GM06990 (cell line): ENCODE results near the gene KRTAP29-1.

ENCODE experiments used
- DNase-seq: peaks from one replicate; pipeline ENCODE4 v3.0.0-alpha.2; 2011; ENCODE audit not compliant: insufficient read length; ENCODE audit errors: extremely low read depth
- H3K27me3 ChIP-seq: replicated peaks from 2 replicates; pipeline ENCODE4 v1.6.0; 2011; ENCODE audit warnings: low read length; ENCODE audit not compliant: control insufficient read depth, insufficient read depth
- H3K36me3 ChIP-seq: 2 replicates; pipeline ENCODE4 v1.5.1; 2011; ENCODE audit warnings: low read length; ENCODE audit not compliant: control insufficient read depth, insufficient read depth
- H3K4me3 ChIP-seq: replicated peaks from 2 replicates; pipeline ENCODE4 v1.5.1; 2011; ENCODE audit warnings: low read depth, mild to moderate bottlenecking, control low read depth, low read length
- TF ChIP-seq, protein P1 (sequence below): IDR thresholded peaks from 2 replicates; pipeline ENCODE4 v1.5.1; 2011; ENCODE audit warnings: low read length, control low read depth, mild to moderate bottlenecking, inconsistent platforms; ENCODE audit not compliant: insufficient read depth, poor library complexity, severe bottlenecking

Gene KRTAP29-1

DNA sequence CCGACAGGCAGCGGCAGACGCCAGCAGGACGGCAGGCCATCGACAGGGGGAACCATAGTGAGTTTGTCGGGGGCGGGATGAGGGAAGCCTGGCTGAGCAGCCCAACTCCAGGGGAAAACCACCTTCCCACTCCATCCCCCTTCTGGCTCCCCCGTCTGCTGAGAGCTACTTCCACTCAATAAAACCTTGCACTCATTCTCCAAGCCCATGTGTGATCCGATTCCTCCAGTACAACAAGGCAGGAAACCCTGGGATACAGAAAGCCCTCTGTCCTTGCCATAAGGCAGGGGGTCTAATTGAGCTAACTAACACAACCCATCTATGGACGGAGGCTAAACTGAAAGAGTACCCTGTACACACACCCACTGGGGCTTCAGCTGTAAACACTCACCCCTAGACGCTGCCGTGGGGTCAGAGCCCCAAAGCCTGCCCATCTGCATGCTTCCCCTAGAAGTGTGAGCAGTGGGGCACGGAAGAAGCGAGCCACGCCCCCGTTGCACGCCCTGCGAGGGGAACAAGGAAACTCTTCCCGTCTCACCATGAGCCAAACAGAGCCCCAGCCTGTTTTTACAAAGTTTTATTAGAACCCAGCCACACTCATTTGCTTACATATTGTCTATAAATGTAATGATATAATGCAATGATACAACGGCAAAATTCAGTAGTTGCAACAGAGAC lies 4.1 kb downstream of the KRTAP29-1 start:
- Histone ChIP-seq H3K36me3 (no peaks in the 10 kb centered on the region), H3K4me3 (no peak overlapping the region), H3K27me3 (no peaks in the 10 kb centered on the region)
- TF ChIP-seq, protein P1, sequence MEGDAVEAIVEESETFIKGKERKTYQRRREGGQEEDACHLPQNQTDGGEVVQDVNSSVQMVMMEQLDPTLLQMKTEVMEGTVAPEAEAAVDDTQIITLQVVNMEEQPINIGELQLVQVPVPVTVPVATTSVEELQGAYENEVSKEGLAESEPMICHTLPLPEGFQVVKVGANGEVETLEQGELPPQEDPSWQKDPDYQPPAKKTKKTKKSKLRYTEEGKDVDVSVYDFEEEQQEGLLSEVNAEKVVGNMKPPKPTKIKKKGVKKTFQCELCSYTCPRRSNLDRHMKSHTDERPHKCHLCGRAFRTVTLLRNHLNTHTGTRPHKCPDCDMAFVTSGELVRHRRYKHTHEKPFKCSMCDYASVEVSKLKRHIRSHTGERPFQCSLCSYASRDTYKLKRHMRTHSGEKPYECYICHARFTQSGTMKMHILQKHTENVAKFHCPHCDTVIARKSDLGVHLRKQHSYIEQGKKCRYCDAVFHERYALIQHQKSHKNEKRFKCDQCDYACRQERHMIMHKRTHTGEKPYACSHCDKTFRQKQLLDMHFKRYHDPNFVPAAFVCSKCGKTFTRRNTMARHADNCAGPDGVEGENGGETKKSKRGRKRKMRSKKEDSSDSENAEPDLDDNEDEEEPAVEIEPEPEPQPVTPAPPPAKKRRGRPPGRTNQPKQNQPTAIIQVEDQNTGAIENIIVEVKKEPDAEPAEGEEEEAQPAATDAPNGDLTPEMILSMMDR, result no peak
- DNase-seq, result no peak

DNA sequence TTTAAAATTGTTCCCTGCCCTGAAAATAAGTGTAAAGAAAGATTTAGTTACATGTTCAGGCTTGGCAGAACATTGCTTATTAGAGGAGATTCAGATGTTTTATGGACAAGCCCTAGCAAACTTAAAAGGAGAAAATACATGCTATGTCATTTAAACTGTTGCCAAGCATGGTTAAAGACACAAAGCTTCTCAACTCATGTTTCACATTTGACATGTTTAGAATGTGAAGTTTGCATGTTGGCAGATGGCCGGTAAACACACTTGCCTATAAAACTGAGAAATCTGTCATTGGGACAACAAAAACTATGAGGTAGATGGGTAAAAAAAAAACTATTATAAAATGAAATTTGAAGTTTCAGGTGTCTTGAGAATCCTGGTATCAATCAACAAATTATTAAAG lies 5.8 kb downstream of the KRTAP29-1 start:
- no peak overlapping the region for H3K4me3 ChIP-seq
- DNase-seq, result no peak
- H3K27me3 ChIP-seq, result no peaks in the 10 kb centered on the region
- TF ChIP-seq, protein P1, result no peak
- no peaks in the 10 kb centered on the region for H3K36me3 ChIP-seq

DNA sequence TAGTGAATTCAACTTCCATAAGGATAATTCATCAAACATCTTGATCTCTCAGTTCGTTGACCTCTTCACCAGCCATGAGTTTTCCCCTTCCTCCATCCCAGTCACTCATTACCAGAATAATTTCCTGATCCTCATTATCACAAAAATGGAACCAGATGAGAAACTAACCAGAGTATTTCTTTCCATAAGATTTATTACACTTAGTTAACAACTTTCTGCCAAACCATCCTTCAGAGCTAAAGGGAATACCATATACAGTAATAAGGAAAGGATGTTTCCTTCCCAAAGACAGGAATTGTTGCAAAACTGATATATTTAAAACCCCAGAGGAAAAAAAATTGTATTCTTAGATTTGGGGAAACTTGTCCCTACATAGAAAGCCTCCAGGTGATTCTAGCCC lies 8.6 kb downstream of the KRTAP29-1 start:
- Histone ChIP-seq H3K27me3 (no peaks in the 10 kb centered on the region), H3K36me3 (no peaks in the 10 kb centered on the region), H3K4me3 (no peak overlapping the region)
- DNase-seq, result no peak
- TF ChIP-seq, protein P1, result no peak

DNA sequence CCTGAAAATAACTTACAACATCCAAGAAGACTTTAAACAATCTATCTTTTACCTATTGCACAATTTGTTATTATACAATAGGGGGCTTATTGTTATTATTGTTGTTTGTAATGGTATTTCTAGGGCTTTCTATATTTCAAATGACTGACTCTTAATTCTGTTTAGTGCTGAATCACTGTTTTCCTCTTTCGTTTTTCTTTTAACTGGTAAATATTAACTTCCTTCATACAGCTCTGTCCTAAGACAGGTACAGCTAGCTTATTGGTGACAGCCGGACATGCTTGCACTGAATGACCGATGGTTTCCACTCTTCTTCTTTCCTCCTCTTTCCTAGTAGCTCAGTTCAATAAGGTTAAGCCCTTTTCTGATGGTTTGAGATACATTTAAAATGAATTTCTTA lies 15.6 kb downstream of the KRTAP29-1 start:
- no peak overlapping the region for H3K4me3 ChIP-seq
- TF ChIP-seq, protein P1, result no peak
- no peak for DNase-seq
- H3K36me3 ChIP-seq, result no peaks in the 10 kb centered on the region
- H3K27me3 ChIP-seq, result no peaks in the 10 kb centered on the region

DNA sequence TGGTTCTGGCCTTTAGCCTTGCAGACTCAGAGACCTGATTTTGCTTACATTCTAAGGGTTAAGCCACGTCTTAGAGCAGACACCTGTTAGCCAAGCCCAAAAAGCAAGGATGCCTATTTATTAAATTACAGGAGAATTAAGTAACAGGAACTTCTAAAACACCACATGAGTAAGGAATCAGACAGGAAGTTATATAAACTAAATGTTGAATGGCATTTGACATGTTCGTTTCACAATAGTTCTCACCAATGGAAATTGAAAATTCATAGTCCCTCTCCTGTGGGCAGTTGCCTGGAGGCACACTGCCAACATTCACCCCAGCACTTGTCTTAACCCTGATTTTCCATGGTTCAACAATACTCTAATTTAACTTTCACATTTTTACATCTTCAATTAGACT lies 18.1 kb downstream of the KRTAP29-1 start:
- no peak overlapping the region for H3K4me3 ChIP-seq

DNA sequence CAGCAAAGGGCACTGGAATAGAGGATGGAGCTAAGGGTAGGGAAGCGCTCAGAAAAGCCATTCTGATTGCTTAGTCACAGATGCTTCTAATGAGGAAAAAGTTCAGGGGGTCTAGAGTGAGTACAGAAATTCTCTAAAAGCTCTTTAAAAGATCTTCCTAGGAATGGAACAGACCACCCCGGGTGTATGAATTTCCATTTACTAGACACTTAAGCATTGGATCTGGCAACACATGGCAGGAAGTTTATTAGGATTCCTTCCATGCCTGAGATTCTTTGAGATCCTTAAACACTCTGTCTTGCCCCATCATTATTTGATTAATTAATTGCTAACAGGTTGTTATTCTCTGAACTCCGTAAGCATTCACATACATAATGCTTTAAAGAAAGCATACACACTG lies 18.6 kb downstream of the KRTAP29-1 start:
- no peaks in the 10 kb centered on the region for H3K27me3 ChIP-seq
- TF ChIP-seq, protein P1, result no peak
- H3K4me3 ChIP-seq, result no peak overlapping the region
- no peak for DNase-seq
- H3K36me3 ChIP-seq, result no peaks in the 10 kb centered on the region

More for the DNA sequence above, 18.1 kb downstream of the KRTAP29-1 start:
- H3K27me3 ChIP-seq, result no peaks in the 10 kb centered on the region
- H3K36me3 ChIP-seq, result no peaks in the 10 kb centered on the region
- no peak for DNase-seq
- TF ChIP-seq, protein P1, result no peak
